Bronchial epithelial cell (primary cell): ENCODE measurements around the gene CDH13. TPM values are rescaled to one million over a fixed set of nuclear protein-coding genes. Genes with fewer than 3 reads are reported as not detected.

Experiments
- DNase-seq: peaks from one replicate; pipeline ENCODE4 v3.0.0-alpha.2; 2010; ENCODE audit warnings: low read depth
- FAIRE-seq: peaks from 2 replicates; lab custom pipeline; 2011; peaks lifted over from hg19 to GRCh38; lab: Jason Lieb, UNC
- H3K27me3 ChIP-seq: 2 replicates; pipeline ENCODE4 v1.5.1; 2011; ENCODE audit warnings: low read length; ENCODE audit not compliant: control insufficient read depth, insufficient read depth
- H3K36me3 ChIP-seq: 2 replicates; pipeline ENCODE4 v1.5.1; 2011; ENCODE audit warnings: low read length; ENCODE audit not compliant: control insufficient read depth, insufficient read depth
- H3K4me3 ChIP-seq: 2 replicates; pipeline ENCODE4 v1.5.1; 2011; ENCODE audit warnings: mild to moderate bottlenecking, low read depth, low read length, control low read depth
- CTCF ChIP-seq: IDR thresholded peaks from 2 replicates; pipeline ENCODE4 v1.5.1; 2011; ENCODE audit warnings: mild to moderate bottlenecking, moderate library complexity, low read length, control low read depth, inconsistent platforms; ENCODE audit not compliant: insufficient read depth, severe bottlenecking
- total RNA-seq: library from RNA; depleted of rRNA; stranded (reverse); fragments of >200 nt; gene quantifications from 2 replicates; pipeline ENCODE4 v1.2.1, GENCODE V29; 2014

The CDH13 gene
- total RNA-seq, 1 donor from 2014 or later: 31.3 TPM

- DNase-seq (no peak), FAIRE-seq (peak; percentile 85)
Observed at GRCh38 chr16:83273504-83274173, 646.9 kb downstream of the CDH13 start.

GRCh38 chr16:83279251-83279650 lies 652.5 kb downstream of the CDH13 start:
- FAIRE-seq (no peak), DNase-seq (no peak)
- TF ChIP-seq CTCF: no peak

More at GRCh38 chr16:83273504-83274173, 646.9 kb downstream of the CDH13 start:
- no peak overlapping the region for H3K4me3 ChIP-seq
- TF ChIP-seq CTCF: no peak
- no peaks in the 10 kb centered on the region for H3K36me3 ChIP-seq
- H3K27me3 ChIP-seq: no peaks in the 10 kb centered on the region

GRCh38 chr16:83285921-83286320 lies 659.2 kb downstream of the CDH13 start:
- Histone ChIP-seq H3K4me3 (no peak overlapping the region), H3K27me3 (no peaks in the 10 kb centered on the region), H3K36me3 (no peaks in the 10 kb centered on the region)
- DNase-seq (no peak), FAIRE-seq (no peak)
- no peak for TF ChIP-seq CTCF

More at GRCh38 chr16:83279251-83279650, 652.5 kb downstream of the CDH13 start:
- no peaks in the 10 kb centered on the region for H3K36me3 ChIP-seq
- no peak overlapping the region for H3K4me3 ChIP-seq
- no peaks in the 10 kb centered on the region for H3K27me3 ChIP-seq

GRCh38 chr16:83296505-83296904 lies 669.7 kb downstream of the CDH13 start:
- no peak for TF ChIP-seq CTCF
- H3K27me3 ChIP-seq: no peaks in the 10 kb centered on the region
- FAIRE-seq (no peak), DNase-seq (no peak)
- no peak overlapping the region for H3K4me3 ChIP-seq
- no peaks in the 10 kb centered on the region for H3K36me3 ChIP-seq

- no peak for TF ChIP-seq CTCF
- DNase-seq: no peak
- FAIRE-seq: no peak
Observed at GRCh38 chr16:83298541-83298940, 671.8 kb downstream of the CDH13 start.

GRCh38 chr16:83300326-83300725 lies 673.6 kb downstream of the CDH13 start:
- no peaks in the 10 kb centered on the region for H3K27me3 ChIP-seq
- no peak overlapping the region for H3K4me3 ChIP-seq
- no peak for DNase-seq
- FAIRE-seq: no peak
- no peaks in the 10 kb centered on the region for H3K36me3 ChIP-seq
- TF ChIP-seq CTCF: no peak

More at GRCh38 chr16:83298541-83298940, 671.8 kb downstream of the CDH13 start:
- Histone ChIP-seq H3K4me3 (no peak overlapping the region), H3K36me3 (no peaks in the 10 kb centered on the region), H3K27me3 (no peaks in the 10 kb centered on the region)
